Tibial artery (tissue), 4 donors: ENCODE data around the gene TEX38.
"Not testable (repeated sequence)": the region's sequence is repeated elsewhere in the genome, so short reads cannot be mapped to it uniquely, and the experiment has no call there.

ENCODE experiments used
- DNase-seq, 2 donors: peaks; one replicate each; pipeline ENCODE4 v3.0.0-alpha.2; 2019
- H3K27ac ChIP-seq, 2 donors: fragments of 200-600 bp; sonication (generic) in 1 of 2; 1 replicate in 1 of 2; 2 replicates in 1 of 2; pipeline ENCODE4 v1.5.1; 2018 to 2019; ENCODE audit warnings: mild to moderate bottlenecking in 1 of 2
- H3K27me3 ChIP-seq, 2 donors: fragments of 200-600 bp; sonication (generic) in 1 of 2; one replicate each; pipeline versions ENCODE4 v1.5.1 to v1.6.0; 2016 to 2019
- H3K36me3 ChIP-seq, 3 donors: fragments of 200-600 bp; sonication (generic) in 2 of 3; one replicate each; pipeline ENCODE4 v1.5.1; 2016 to 2019; ENCODE audit warnings: mild to moderate bottlenecking in 2 of 3
- H3K4me1 ChIP-seq, 4 donors: fragments of 200-600 bp; sonication (generic) in 2 of 4; 1 replicate in 3 of 4; 2 replicates in 1 of 4; pipeline ENCODE4 v1.5.1; 2016 to 2019
- H3K4me3 ChIP-seq, 2 donors: fragments of 200-600 bp; sonication (generic) in 1 of 2; 1 replicate in 1 of 2; 2 replicates in 1 of 2; pipeline ENCODE4 v1.5.1; 2018 to 2019; ENCODE audit warnings: mild to moderate bottlenecking in 2 of 2
- H3K9me3 ChIP-seq, 3 donors: fragments of 200-600 bp; sonication (generic) in 1 of 3; one replicate each; pipeline ENCODE4 v1.5.1; 2016 to 2019
- CTCF ChIP-seq, 2 experiments: fragments of 200-600 bp in 1 of 2; fragments of 450-650 bp in 1 of 2; IDR thresholded peaks; one replicate each; pipeline ENCODE4 v1.5.1; 2017 to 2019; ENCODE audit warnings: antibody characterized with exemption in 2 of 2, mild to moderate bottlenecking in 1 of 2, moderate library complexity in 1 of 2
- intact Hi-C: fragments of 100-400 bp; cut with DNase I; formaldehyde crosslinking; loops from one replicate; pipeline ENCODE4 v1.15.0; 2023; ENCODE audit warnings: low total_unique reads

TEX38 gene

GRCh38 chr1:46714976-46715375 is 43.3 kb downstream of the TEX38 start:
- peaks cover 5 to 53% (median 36%) of the 10 kb centered on the region in 3 donors for H3K36me3 ChIP-seq
- intact Hi-C loops = loop anchor here (5.0 kb wide), 1 partner anchor 48 kb away; the partner anchor contains the start of gene ATPAF1
- no peaks in the 10 kb centered on the region for H3K27me3 ChIP-seq
- no peak overlapping the region for H3K27ac ChIP-seq
- peaks cover 0 to 31% (median 20%) of the 10 kb centered on the region in 4 donors for H3K4me1 ChIP-seq
- no peak for DNase-seq
- no peak overlapping the region for H3K4me3 ChIP-seq
- no peaks in the 10 kb centered on the region for H3K9me3 ChIP-seq
- no peak for TF ChIP-seq CTCF (IDR thresholded peaks at IDR 0.05)

GRCh38 chr1:46717654-46718053 is 46.0 kb downstream of the TEX38 start:
- H3K27ac ChIP-seq = peak overlapping the region; percentile 11 to 86
- no peak for DNase-seq
- intact Hi-C loops = loop anchor here (5.0 kb wide), 1 partner anchor 50 kb away; the partner anchor contains the start of gene ATPAF1
- no peak for TF ChIP-seq CTCF (IDR thresholded peaks at IDR 0.05)
- peaks cover 2 to 36% (median 23%) of the 10 kb centered on the region in 3 donors for H3K36me3 ChIP-seq
- H3K9me3 ChIP-seq = no peaks in the 10 kb centered on the region
- H3K4me1 ChIP-seq = peaks cover 0 to 32% (median 20%) of the 10 kb centered on the region in 4 donors
- H3K4me3 ChIP-seq = peak overlapping the region; percentile 92 to 96
- H3K27me3 ChIP-seq = no peaks in the 10 kb centered on the region

GRCh38 chr1:46718340-46718726 is 46.7 kb downstream of the TEX38 start:
- intact Hi-C loops = loop anchor here (5.0 kb wide), 1 partner anchor 51 kb away; the partner anchor contains the start of gene ATPAF1
- Histone ChIP-seq H3K27me3 (no peaks in the 10 kb centered on the region), H3K9me3 (no peaks in the 10 kb centered on the region), H3K36me3 (peaks cover 0 to 31% (median 18%) of the 10 kb centered on the region in 3 donors), H3K27ac (peak overlapping the region; percentile 86), H3K4me3 (peak overlapping the region; percentile 92 to 96), H3K4me1 (peaks cover 0 to 32% (median 20%) of the 10 kb centered on the region in 4 donors)
- TF ChIP-seq CTCF (IDR thresholded peaks at IDR 0.05) = no peak
- DNase-seq = no peak

GRCh38 chr1:46718727-46719622 is 47.3 kb downstream of the TEX38 start, which contains the start of gene EFCAB14:
Gene EFCAB14, minus strand, starts transcription at chr1:46719114. Its CDS starts 1,027 bp downstream, at chr1:46718087.
- peak in 1 of 2 experiments; percentile 5 for TF ChIP-seq CTCF (IDR thresholded peaks at IDR 0.05)
- Histone ChIP-seq H3K9me3 (no peaks in the 10 kb centered on the region), H3K36me3 (peaks cover 0 to 25% (median 17%) of the 10 kb centered on the region in 3 donors), H3K4me1 (peaks cover 0 to 32% (median 20%) of the 10 kb centered on the region in 4 donors), H3K27me3 (no peaks in the 10 kb centered on the region), H3K4me3 (peak within 1 kb of the TSS; percentile 92 to 96), H3K27ac (peak within 1 kb of the TSS; percentile 86)
- peak; percentile 93 to 97 for DNase-seq
- intact Hi-C loops = loop anchor here (5.0 kb wide), 1 partner anchor 52 kb away; the partner anchor contains the start of gene ATPAF1

- peaks cover 0 to 32% (median 20%) of the 10 kb centered on the region in 4 donors for H3K4me1 ChIP-seq
- no peaks in the 10 kb centered on the region for H3K27me3 ChIP-seq
- peak overlapping the region; percentile 86 for H3K27ac ChIP-seq
- no peaks in the 10 kb centered on the region for H3K9me3 ChIP-seq
- H3K36me3 ChIP-seq = peaks cover 0 to 18% (median 12%) of the 10 kb centered on the region in 3 donors
- no peak for TF ChIP-seq CTCF (IDR thresholded peaks at IDR 0.05)
- H3K4me3 ChIP-seq = peak overlapping the region; percentile 92 to 96
- intact Hi-C loops = loop anchor here (5.0 kb wide), 1 partner anchor 52 kb away; the partner anchor contains the start of gene ATPAF1
- no peak for DNase-seq
These were observed 48.0 kb downstream of the TEX38 start for GRCh38 chr1:46719689-46720088.

- H3K27ac ChIP-seq, intact Hi-C loops: not testable (repeated sequence)
These were observed 48.7 kb downstream of the TEX38 start for GRCh38 chr1:46720319-46720718.

More at GRCh38 chr1:46720319-46720718, 48.7 kb downstream of the TEX38 start:
- not testable (repeated sequence) for H3K27me3 ChIP-seq, DNase-seq, H3K9me3 ChIP-seq, H3K4me3 ChIP-seq
- peaks cover 0 to 11% (median 6%) of the 10 kb centered on the region in 3 donors for H3K36me3 ChIP-seq
- H3K4me1 ChIP-seq = peaks cover 0 to 37% (median 20%) of the 10 kb centered on the region in 4 donors
